ENCODE measurements around the gene COL19A1.

Gene COL19A1

GRCh38 chr6:70222439-70222749 lies 356.0 kb downstream of the COL19A1 start:
- DNase-seq (ENCODE audit: low spot score), result no peak

- peak; percentile 74 for DNase-seq (ENCODE audit: low spot score)
These were observed 358.7 kb downstream of the COL19A1 start for GRCh38 chr6:70225055-70225454.

DNA sequence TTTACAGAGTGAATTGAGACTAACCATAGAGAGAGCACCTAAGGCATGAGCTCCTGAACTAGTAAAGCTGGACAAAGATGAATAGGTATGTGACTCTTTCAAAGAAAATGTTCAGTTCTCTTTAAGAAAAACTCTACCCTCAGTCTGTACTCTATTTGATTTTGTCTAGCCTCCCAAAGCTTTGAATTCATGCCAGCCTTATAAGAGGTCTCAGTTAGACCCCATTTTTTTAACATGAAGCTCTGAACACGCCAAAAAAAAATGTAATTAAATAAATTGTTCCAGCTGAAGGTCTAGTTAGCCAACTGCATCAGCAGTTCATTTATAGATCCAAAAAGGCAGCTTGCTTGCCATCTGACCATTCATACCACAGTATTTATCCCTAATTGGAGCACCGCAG lies 365.0 kb downstream of the COL19A1 start:
- DNase-seq (ENCODE audit: low spot score), result no peak

DNA sequence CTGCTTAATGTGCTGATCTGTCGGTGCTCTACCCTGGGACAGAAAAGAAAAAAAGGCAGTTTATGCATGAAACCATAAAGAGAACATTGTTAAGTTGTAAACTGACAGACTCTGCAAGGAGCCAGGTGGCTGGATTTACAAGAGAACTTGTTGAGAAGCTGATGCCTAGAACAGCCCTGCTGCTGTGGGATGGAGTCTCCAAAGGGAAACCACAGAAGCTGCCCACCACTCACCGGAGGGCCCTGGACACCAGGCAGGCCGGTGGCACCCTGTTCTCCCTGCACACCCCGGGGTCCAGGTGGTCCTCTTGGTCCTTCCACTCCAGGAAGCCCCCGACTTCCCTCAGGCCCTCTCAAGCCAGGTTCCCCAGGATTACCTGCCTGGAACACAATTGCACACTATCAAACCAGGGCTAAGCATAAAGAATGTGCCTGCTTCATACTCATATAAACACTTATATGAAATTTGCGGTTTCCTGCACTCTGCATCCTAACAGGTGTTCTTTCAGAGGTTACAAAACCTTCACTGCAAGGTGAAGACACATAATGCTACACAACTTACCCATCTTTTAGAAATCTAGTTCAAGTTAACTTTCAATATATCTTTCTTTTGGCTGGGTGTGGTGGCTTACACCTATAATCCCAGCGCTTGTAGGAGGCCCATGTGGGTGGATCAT lies 368.3 kb downstream of the COL19A1 start:
- DNase-seq (ENCODE audit: low spot score), result no peak

DNA sequence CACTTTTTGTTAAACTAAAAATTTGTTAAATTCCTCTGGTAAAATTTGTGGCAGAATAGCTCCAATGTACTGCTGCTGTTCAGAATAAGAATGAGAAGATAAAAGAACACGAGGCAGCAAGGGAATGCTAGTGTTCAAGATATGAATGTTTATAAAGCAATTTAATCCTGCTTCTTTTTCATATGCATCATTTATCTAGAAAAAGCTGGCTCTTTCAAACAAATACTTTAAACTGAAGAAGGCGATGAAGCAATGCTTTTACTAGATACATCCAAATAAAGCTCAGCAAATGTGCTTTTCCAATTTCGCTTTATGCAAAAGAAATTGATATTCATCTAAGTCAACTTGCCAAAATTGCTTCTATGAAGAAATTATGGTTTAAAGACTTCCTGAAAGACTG lies 370.0 kb downstream of the COL19A1 start:
- no peak for DNase-seq (ENCODE audit: low spot score)

- DNase-seq (ENCODE audit: low spot score), result no peak
These were observed 374.7 kb downstream of the COL19A1 start for GRCh38 chr6:70241031-70241430.

- peak; percentile 22 for DNase-seq (ENCODE audit: low spot score)
These were observed 375.6 kb downstream of the COL19A1 start for GRCh38 chr6:70241991-70242420.

DNA sequence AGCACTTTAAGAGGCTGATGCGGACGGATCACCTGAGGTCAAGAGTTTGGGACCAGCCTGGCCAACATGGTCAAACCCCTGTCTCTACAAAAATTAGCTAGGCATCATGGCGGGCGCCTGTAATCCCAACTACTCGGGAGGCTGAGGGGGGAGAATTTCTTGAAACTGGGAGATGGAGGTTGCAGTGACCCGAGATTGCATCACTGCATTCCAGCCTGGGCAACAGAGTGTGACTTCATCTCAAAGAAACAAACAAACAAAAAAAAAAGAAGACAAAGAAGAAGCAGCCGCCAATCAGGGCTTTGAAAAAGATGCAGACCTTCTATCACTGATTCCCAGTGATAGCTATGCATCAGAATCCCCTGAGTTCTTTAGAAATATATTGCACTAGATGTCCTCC lies 379.8 kb downstream of the COL19A1 start:
- no peak for DNase-seq (ENCODE audit: low spot score)

DNA sequence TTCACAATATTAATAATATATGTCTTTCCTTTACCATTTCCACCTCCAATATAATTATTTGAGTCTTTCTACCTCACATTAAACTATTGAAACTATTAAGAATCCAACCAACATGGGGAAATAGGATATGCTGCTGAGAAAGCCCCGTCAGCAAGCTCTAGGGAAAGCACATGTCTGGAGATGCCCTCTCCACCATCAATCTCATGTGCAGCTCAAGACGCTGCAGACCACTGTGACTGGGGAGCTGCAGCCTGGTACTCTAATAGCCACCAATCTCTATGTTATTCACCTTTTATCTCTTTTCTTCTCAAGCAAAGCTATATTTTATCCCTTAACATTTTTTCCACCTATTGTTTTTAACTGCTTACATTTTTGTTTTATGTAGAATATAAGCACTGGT lies 386.2 kb downstream of the COL19A1 start:
- DNase-seq (ENCODE audit: low spot score), result no peak

DNA sequence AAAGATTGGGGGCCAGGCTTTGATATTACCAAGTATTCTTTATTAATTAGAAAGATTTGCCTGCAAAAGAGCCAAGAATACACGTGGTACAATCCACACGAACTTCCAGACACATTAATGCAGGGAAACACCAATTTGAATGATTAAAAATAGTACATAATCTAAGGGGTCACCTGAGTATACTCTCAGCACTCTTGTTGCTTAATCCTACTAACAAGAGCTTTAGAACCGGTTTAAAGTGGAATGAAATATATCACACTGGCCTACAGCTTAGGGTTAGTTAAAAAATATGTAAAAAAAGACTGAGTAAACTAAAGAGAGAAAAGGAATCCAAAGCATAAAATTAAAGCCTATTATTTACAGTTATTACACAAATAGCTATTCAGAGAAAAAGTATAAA lies 387.6 kb downstream of the COL19A1 start:
- no peak for DNase-seq (ENCODE audit: low spot score)

DNA sequence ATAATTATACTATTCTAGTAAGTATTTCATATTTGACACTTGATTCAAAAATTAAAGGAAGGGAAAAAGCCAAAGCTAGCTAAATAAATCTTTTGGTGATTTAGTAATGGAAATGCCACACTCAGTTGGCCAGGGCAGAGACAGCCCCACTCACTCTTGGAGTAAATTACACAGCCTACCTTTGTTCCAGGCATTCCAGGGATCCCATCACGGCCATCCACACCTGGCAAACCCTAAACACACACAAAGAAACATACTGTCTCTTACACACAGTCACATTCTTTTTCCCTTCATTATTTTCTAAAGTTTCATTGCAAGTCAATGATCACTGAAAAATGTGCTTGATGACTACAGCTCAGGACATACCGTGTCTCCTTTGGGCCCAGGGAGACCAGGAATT lies 388.4 kb downstream of the COL19A1 start:
- no peak for DNase-seq (ENCODE audit: low spot score)

- no peak for DNase-seq (ENCODE audit: low spot score)
These were observed 391.5 kb downstream of the COL19A1 start for GRCh38 chr6:70257768-70258273.

- no peak for DNase-seq (ENCODE audit: low spot score)
These were observed 392.1 kb downstream of the COL19A1 start for GRCh38 chr6:70258483-70258882.
